M059J (cell line): Measurements from ENCODE around the gene ARFGAP1. TPM values are rescaled to one million over a fixed set of nuclear protein-coding genes. Genes with fewer than 3 reads are reported as not detected.
"Not testable (repeated sequence)": the region's sequence is repeated elsewhere in the genome, so short reads cannot be mapped to it uniquely, and the experiment has no call there.

Experiments used
- DNase-seq: peaks from one replicate; pipeline ENCODE4 v3.0.0-alpha.2; 2012; ENCODE audit warnings: low read depth
- total RNA-seq: library from RNA; depleted of rRNA; stranded (reverse); fragments of >200 nt; shearing (Covaris generic); gene quantifications from 2 replicates; pipeline ENCODE4 v1.2.3, GENCODE V29; 2014

ARFGAP1 gene
- total RNA-seq, 1 experiment from 2014 or later = 78.1 TPM

DNA sequence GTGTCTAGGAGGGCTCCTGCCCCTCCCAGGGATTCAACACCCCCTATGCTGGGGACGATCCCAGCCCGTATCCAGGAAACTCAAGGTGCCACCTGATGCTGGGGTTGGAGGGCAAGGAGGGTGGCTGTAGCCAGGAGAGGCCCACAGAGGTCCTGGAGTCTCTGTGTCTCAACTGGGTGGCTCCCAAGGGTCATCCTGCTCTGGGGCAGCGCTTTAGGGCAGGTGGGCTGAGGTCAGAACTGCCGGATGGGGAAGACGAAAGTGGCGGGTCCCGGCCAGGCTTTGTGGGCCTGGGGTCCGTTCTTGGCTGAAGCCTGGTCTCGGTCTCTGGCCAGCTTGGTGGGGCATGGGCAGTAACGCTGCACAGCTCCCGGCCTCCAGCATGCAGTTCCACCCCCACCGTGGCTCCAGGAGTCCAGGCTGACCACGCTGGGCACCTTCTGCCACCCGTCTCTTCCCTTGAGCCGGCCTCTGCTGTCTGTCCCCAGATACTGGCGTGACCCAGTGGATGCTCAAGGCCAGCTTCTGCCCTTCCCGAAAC is 17.6 kb downstream of the ARFGAP1 start:
- no peak for DNase-seq

DNA sequence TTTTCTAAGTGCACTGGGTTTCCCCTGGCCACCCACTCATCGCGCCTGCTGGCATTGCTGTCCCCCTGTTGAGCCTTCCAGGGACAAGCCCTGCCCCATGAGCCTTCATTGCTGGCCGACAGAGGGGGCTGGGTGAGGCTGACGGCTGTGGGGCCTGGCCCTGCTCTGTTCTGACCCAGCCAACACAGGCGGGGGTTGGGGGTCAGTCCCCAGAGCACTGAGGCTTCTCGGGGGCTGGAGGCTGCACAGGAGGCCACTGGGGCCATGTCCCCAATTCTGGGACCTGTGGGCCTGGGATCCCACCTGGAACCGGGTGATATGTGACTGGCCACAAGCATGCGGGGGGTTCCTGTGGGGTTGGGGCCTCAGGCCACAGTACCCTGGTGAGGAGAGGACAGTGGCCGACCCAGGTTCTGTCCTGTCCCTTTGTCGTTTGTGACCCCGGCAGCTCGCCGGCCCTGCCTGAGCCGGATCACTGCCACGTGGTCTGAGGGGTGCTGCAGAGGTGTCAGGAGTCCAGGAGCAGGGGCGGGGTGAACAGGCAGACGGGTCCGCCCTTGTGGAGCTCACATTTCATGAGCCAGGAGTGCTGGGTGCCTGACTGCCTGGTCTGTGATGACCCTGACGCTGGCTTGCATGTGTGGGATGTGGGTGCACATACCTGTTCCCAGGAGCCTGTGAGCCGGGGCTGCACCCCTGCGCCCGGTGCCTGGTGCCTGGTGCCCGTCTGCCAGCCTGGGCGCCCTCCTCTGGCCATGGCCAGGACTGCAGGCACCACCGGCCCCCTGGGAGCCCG is 18.3 kb downstream of the ARFGAP1 start:
- peak; percentile 36 for DNase-seq

DNA sequence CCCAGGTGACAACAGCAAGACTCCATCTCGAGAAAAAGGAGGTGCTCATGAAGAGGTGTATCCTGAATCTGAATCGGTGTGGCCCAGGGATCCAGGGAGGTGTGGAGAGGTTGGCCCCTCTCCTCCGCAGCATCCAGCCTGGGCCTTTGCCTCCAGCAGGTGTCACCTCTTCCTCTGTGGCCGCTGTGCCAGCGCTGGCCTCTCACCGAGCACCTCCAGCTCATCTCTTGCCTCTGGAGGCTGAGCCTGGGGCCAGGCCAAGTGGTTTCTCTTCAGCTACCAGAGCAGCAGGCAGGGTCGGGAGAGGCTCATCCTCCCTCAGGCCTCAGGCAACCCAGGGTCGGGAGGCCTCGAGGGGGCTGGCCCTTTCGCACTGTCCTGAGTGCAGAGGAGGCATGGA is 19.2 kb downstream of the ARFGAP1 start:
- peak; percentile 38 for DNase-seq

DNA sequence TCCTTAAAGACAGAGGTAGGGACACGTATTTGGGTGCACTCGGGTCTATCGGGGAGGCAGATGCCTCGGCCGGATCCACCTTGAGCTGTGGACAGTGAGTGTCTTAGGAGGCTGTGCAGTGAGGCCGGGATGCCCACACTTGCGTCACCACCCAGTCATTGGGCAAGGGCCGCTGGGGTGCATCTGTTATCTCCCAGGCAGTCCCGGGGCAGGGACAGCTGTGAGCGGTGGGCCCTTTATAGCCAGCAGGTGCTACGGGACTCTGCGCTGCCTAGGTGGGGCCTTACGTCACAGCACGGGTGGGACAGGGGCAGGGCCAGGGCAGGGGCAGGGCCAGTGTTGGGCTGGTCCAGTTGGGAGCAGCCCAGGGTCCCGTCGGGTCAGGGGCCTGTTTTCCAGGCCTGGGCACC is 19.7 kb downstream of the ARFGAP1 start:
- no peak for DNase-seq

DNA sequence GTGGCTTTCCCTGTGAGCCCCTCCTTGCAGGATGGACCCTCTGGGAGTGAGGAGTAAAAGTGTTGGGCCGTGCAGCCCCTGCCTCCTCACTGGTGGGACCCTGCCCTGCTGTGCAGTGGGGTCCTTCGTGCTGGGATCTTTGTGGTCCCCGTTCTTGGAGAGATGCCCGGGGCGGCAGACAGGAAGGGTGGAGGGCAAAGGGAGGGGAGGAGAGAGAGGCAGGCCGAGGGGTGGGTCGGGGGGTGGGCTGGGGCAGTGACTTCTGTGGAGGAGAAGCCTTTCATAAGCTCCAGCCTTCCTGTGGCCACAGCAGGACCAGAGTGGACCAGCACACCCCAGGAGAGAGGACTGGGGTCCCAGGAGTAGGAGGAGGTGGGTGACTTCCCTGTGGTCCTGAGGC is 20.3 kb downstream of the ARFGAP1 start, which contains the start of gene COL20A1:
COL20A1 (plus strand) TSS at position 283 of the 400 bp plus-strand sequence. CDS start 1,922 bp downstream, outside the sequence.
- no peak for DNase-seq

DNA sequence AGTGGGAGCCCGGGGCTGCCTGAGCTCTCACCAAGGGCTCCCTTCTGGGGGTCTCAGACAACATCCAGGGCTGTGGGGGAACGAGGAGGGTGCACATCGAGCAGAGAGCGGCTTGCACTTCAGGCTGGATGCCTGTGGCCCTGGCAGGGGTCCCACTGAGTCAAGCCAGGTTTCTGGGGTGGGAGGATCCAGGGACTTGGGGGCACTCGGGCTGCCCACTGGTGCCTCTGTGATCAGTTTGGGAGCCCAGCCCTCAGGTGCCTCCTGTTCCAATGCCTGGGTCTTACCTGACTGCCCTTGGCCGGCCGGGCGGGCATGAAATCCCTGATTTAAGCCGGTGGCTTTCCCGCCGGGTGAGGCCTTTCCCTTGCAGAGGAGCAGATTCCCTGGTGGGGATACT is 20.8 kb downstream of the ARFGAP1 start:
- no peak for DNase-seq

DNA sequence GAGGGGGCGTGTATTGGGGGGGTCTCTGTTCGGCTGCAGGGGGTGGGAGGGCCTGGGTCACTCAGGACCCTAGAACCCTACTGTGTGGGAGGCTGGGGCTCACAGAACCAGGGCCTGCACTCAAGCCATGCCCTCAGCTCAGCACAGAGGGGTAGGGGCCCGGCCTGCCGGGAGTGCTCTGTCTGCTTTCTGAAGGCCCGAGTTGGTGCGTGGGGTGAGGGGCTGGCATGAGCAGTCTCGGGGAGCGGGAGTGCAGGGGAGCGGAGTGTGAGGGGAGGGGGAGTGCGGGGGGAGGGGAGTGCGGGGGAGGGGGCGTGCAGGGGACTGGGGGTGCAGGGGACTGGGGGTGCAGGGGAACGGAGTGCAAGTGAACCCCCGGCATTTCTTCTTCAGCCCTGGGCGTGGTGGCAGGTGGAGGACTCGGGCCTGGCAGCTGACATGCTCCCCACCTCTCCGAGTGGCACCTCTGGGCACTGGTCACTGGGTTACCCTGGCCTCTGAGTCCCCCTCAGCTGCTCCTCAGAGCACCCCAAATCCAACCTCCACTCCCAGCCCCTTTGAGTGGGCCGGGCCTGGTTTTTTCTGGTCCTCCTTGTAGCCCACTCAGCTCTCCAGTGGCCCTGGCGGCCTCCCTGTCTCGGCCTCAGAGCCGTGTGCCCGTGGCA is 21.4 kb downstream of the ARFGAP1 start:
- DNase-seq = no peak

DNA sequence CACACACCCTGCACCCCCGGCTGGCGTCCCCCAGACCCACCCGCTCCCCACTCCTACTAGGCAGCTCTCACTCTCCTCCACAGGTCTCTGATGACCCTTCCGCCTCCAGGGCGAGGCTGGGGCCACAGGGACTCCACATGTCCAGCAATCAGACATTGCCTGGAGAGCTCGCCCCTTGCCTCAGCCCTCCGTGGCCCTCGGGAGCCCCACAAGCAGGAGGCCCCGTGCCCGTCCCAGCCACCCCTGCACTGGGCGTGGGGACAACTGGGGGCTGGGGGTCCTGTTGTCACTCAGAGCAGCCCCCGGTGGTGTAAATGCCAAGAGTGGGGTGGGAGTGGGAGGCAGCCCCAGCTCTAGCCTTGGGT is 21.9 kb downstream of the ARFGAP1 start:
- no peak for DNase-seq

DNA sequence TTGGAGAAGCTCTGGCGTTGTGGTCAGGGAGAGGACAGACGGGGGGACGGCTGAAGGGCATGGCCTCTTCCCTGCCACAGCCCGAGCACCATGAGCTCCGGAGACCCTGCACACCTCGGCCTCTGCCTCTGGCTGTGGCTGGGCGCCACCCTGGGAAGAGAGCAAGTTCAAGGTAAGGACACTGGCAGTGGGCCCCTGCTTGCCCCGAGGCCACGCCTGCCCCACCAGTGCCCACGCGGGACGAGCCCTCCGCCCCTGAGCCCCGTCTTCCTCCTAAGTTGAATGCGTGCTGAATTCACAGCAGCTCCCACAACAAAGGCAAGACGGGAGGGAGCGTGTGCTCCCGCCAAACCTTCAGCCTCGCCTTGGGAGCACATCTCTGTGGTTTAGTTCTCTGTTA is 22.4 kb downstream of the ARFGAP1 start:
- DNase-seq = no peak

DNA sequence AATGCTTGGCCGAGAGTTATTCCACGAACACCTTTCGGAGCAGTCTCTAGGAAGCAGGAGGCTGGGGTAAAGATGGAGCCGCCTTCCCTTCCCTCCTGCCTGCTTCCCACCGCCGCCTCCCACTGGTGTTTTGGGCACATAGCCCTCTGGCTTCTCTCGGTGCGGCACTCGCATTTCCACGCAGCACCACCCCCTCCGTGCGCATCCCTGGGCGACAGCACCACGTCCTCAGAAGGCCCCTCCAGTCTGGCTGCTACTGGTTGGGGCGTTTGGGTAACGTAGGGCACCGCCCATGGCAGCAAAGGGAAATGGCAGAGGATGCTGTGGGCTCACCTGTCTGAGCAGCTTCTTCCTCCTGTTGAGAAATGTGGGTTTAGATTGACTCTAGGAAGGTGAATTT is 22.8 kb downstream of the ARFGAP1 start:
- DNase-seq = no peak

DNA sequence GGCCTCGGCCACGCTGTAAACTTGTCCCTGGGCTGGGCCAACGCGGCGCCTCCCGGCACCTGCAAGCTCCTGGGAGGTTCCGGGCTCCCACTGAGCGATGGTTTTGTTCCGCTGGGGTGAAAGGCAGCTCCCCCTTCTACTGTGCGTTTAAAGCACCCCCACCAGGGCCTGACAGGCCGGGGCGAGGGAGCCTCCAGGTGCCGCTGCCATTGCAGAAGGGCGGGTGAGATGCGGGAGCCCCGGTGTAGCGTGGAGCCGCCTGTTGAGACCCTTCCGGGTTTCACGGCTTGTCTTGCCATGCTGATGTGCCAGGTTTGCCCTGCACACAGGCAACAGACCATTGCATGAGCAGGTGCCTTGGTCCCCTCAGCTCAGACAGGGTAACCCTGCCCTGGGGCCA is 23.2 kb downstream of the ARFGAP1 start:
- no peak for DNase-seq

DNA sequence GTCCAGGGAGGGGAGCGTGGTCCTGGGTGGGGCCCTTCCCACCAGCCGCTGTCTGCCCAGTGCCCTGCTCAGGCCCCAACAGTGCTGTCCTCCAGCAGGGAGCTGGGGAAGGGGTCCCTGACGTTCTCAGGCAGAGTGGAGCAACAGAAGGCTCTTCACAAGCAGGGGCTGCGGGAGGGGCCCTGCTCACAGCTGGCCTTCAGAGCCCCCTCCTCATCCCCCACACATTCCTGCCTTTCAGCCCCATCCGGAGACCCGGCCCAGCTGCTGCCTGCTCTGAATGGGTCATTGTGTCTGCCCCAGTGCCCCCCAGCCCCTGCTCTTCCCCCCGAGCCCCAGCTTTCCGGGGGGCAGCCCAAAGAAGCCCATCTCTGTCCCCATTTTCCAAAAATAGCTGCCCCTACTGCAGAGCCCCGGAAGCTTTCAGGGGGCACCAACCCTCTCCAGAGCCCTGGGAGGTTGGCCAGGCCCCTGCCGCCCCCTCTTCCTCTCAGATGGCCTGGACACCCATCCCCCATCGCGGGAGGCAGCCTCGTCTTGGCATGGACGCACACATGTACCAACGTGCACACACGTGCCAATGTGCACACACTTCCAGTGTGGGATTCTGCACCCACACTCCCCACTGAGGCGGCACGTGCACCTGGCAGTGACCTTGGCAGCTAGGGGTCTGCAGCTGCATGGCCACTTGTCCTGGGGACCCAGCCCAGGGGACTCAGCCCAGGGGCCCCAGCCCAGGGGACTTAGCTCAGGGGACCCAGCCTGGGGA is 24.1 kb downstream of the ARFGAP1 start:
- no peak for DNase-seq

DNA sequence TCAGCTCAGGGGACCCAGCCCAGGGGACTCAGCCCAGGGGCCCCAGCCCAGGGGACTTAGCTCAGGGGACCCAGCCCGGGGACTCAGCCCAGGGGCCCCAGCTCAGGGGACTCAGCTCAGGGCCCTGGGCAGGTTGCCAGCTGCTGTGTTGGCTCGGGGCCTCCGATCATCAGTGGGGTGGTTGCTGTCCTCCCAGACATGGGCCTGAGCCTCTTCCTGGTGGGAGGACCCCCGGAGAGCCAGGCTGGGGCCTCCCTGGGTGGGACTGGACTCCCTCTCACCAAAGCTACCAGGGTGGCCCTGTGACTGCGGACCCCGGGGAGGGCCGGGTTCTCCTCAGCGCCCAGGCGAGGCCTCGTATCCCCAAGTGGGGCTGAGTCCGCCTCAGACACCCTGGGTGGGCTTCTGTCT is 24.8 kb downstream of the ARFGAP1 start:
- no peak for DNase-seq

DNA sequence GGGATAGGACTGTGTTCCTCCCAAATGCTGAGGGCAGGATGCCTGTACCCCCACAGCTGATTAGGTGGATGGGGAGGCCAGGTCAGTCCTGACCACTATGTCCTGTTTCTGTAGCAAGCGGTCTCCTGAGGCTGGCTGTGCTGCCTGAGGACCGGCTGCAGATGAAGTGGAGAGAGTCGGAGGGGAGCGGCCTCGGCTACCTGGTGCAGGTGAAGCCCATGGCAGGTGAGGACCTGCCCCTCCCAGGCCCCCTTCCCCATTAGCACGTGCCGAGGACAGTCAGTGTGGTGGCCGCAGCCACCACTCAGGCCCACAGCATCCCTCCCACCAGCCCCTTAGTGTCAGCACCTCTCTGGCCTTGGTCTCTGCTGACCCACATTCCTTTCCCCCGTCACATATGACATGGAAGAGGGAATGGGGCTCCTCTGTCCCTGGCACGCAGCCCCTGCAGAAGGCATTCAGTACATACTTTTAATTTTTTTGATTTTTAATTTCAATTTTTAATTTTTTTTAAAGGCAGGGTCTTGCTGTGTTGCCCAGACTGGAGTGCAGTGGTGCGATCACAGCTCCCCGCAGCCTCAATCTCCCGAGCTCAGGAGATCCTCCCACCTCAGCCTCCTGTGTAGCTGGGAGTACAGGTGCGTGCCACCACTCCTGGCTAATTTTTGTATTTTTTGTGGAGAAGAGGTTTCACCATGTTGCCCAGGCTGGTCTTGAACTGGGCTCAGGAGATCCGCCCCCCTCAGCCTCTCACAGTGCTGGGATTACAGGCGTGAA is 25.4 kb downstream of the ARFGAP1 start:
- no peak for DNase-seq

DNA sequence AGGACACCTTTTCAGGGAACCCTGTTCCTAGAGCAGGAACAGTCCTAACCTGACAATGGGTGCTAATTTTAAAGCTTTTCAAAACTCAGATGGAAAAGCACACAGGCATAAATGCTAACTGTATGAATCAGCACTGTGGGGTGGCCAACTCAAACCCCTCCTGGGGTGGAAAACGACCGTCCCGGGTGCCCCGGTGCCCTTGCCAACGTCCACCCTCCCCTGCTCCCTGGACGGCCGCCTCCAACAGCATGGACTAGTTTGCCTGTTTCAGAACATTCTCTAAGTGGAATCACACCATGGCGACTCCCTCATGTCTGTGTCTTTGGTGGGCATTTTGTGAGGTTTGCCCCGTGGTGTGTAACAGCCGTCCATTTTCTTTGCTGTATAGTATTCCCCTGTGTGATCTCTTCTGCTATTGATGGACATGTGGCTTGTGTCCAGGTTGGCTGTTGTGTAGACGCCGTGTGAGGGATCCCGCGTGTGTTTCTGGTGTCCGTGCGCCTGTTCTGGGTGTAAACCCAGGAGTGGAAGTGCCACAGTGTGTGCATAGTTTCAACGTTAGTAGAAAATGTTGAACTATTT is 26.2 kb downstream of the ARFGAP1 start:
- no peak for DNase-seq

DNA sequence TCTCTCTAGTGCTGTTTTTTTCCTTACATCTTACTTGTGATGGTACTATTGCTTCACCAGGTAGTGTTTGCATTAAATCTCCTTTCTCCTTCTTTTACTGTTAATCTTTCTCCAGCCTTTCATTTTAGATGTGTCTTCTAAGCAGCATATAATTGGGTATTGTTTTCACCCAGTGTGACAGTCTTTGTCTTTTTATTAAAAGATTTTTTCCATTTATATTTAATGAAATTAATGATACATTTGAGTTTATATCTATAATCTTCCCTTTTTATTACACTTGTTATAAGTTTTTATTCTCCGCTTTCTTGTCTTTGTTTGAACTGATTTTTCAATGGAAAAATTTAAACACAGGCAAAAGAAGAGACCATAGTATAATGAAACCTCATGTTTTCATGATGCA is 29.1 kb downstream of the ARFGAP1 start:
- DNase-seq = no peak

DNA sequence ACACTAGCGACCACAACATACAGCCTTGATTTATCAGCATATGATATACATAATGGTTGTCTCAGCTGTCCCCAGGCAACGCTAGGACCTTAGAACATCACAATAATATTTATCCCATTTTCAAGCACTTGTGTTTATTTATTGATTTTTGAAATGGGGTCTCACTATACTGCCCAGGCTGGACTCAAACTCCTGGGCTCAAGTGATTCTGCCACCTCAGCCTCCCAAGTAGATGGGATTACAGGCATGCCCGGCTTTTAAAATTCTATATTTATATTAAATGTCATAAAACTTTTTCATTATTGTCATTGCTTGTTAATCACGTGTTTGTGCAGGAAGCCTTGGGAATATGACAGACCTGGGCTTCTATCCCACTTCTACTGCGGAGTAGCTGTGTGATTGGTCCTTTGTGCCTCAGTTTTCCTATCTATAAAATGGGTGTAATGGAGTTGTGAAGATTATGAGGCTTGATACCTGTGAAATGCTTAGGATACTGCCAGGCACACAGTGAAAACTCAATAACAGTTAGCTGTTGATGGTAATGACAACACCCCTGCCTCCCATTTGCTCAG is 30.6 kb downstream of the ARFGAP1 start:
- DNase-seq = no peak

DNA sequence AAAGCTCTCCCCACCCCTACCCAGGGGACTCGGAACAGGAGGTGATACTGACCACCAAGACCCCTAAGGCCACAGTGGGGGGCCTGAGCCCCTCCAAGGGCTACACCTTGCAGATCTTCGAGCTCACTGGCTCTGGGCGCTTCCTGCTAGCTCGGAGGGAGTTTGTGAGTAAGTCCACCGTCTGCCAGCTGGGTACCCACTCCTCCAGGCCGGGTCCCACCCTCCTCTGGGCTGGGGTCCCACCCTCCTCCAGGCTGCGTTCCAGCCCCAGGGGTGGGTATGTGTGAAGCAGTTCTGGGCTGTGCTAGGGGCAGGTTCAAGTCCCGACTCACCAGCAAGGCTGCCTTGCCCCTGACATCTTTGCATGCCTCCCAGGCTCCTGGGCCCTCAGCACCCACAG is 32.8 kb downstream of the ARFGAP1 start:
- no peak for DNase-seq

DNA sequence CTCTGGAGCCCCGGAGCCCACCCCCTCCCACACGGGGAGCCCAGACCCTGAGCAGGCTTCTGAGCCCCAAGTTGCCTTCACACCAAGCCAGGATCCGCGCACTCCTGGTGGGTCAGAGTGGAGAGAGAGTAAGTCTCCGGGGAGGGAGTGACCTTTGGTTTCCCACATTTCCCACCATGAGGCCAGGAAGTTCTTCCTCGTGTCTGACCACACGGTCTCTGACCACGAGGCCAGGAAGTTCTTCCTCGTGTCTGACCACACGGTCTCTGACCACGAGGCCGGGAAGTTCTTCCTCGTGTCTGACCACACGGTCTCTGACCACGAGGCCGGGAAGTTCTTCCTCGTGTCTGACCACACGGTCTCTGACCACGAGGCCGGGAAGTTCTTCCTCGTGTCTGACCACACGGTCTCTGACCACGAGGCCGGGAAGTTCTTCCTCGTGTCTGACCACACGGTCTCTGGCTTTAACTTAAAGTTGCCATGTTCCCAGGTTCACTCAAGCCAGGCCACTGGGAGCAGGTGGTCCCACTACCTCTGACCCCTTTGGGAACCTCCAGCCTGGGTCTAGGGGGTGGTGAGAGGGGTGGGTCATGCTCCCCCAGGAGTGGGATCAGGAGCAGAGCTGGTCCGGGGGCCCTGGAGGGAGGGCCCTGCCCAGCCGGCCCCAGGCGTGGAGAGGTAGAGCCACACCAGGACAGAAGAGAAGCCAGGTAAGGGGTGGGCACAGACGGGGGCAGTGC is 33.5 kb downstream of the ARFGAP1 start:
- not testable (repeated sequence) for DNase-seq
